ENCODE results near the gene PLPP6. TPM values are rescaled to one million over a fixed set of nuclear protein-coding genes. Genes with fewer than 3 reads are reported as not detected.

PLPP6 gene
- total RNA-seq, 1 experiment from 2014 or later = 1.8 TPM

DNA sequence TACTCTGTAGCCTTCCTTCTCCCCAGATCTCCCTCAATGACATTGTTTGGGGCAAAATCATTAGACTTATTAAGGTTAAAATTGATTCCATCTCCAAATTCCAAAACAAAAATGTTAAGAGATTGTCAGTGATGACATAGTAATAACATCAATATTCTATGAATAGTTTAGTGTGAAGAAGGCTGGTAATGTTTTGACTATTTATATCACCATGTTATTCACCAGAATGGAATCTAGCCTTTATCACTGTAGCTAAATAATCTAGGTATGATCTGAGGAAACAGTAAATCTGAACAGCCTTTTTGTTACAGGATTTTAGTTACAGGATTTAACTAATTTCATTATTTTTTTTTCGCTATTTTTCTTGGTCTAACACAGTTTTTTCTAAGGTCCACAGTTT lies 929 bp upstream of the PLPP6 start:
- BruUV-seq (replicated peaks) = no TSS peak
- ChIA-PET CTCF (no interaction called here), POLR2A (no interaction called here)
- in situ Hi-C loops (cut with HindIII; ENCODE audit: low pct_unique_long_range_greater_than_20kb, low sequenced_read_pairs) = no loop called here
- no peak for TF ChIP-seq TCF7L2 (IDR thresholded peaks at IDR 0.05; ENCODE audit: low read depth, low read length)
- H3K36me3 ChIP-seq (ENCODE audit: control insufficient read depth, insufficient read depth, low read length) = no peaks in the 10 kb centered on the region
- no peak for DNase-seq (ENCODE audit: low read depth, low spot score)
- H3K27me3 ChIP-seq (ENCODE audit: control insufficient read depth, insufficient read depth, low read length) = no peaks in the 10 kb centered on the region
- no peak overlapping the region for H3K27ac ChIP-seq (ENCODE audit: low read length)
- H3K4me1 ChIP-seq (ENCODE audit: control insufficient read depth, insufficient read depth, low read length) = no peaks in the 10 kb centered on the region; the same call in 1 of the 2 replicates
- intact Hi-C loops (cut with micrococcal nuclease; ENCODE audit: unreplicated experiment) = loop anchor here (10.0 kb wide), 1 partner anchor 276 kb away; no protein-coding TSS in a partner anchor
- H3K9me3 ChIP-seq (ENCODE audit: control insufficient read depth, insufficient read depth, low read depth, low read length) = no peaks in the 10 kb centered on the region
- ATAC-seq = no peak
- H3K4me3 ChIP-seq (ENCODE audit: low read depth in 2 of 2, low read length in 2 of 2) = no peak overlapping the region

DNA sequence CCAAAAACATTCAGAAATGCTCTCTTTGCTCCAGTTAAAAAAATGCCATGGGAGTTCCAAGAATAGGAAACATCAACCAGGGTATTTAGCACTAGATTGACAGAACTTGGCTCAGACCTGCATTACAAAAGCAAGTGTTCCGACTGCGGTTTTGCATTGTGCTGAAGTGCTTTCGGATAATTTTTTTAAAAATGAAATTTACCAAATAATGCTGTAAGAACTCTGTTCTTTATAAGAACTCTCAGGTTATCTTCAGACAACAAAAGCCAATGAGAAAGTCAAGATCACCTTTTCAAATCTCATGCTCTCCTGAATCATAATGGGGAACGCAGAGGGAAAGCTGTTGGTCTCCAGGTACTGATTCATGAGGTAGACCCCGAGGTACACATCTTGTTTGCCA lies 483 bp upstream of the PLPP6 start:
- Histone ChIP-seq H3K36me3 (ENCODE audit: control insufficient read depth, insufficient read depth, low read length) (no peaks in the 10 kb centered on the region), H3K27me3 (ENCODE audit: control insufficient read depth, insufficient read depth, low read length) (no peaks in the 10 kb centered on the region), H3K9me3 (ENCODE audit: control insufficient read depth, insufficient read depth, low read depth, low read length) (no peaks in the 10 kb centered on the region), H3K4me1 (ENCODE audit: control insufficient read depth, insufficient read depth, low read length) (no peaks in the 10 kb centered on the region; the same call in 1 of the 2 replicates), H3K27ac (ENCODE audit: low read length) (no peak overlapping the region), H3K4me3 (ENCODE audit: low read depth in 2 of 2, low read length in 2 of 2) (peak overlapping the region; percentile 50 to 53; a peak in 3 of 4 replicates)
- TF ChIP-seq POLR2AphosphoS5 (IDR thresholded peaks at IDR 0.05; ENCODE audit: low read depth, low read length) = no peak
- TF ChIP-seq SIN3A (IDR thresholded peaks at IDR 0.05; ENCODE audit: borderline replicate concordance, insufficient read depth, low read depth, low read length) = no peak
- no peak for TF ChIP-seq TCF7L2 (IDR thresholded peaks at IDR 0.05; ENCODE audit: low read depth, low read length)
- TF ChIP-seq, protein P1, sequence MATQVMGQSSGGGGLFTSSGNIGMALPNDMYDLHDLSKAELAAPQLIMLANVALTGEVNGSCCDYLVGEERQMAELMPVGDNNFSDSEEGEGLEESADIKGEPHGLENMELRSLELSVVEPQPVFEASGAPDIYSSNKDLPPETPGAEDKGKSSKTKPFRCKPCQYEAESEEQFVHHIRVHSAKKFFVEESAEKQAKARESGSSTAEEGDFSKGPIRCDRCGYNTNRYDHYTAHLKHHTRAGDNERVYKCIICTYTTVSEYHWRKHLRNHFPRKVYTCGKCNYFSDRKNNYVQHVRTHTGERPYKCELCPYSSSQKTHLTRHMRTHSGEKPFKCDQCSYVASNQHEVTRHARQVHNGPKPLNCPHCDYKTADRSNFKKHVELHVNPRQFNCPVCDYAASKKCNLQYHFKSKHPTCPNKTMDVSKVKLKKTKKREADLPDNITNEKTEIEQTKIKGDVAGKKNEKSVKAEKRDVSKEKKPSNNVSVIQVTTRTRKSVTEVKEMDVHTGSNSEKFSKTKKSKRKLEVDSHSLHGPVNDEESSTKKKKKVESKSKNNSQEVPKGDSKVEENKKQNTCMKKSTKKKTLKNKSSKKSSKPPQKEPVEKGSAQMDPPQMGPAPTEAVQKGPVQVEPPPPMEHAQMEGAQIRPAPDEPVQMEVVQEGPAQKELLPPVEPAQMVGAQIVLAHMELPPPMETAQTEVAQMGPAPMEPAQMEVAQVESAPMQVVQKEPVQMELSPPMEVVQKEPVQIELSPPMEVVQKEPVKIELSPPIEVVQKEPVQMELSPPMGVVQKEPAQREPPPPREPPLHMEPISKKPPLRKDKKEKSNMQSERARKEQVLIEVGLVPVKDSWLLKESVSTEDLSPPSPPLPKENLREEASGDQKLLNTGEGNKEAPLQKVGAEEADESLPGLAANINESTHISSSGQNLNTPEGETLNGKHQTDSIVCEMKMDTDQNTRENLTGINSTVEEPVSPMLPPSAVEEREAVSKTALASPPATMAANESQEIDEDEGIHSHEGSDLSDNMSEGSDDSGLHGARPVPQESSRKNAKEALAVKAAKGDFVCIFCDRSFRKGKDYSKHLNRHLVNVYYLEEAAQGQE (IDR thresholded peaks at IDR 0.05; ENCODE audit: insufficient read depth in 1 of 2, low read depth in 2 of 2, low read length in 1 of 2) = no peak
- TF ChIP-seq, protein P2, sequence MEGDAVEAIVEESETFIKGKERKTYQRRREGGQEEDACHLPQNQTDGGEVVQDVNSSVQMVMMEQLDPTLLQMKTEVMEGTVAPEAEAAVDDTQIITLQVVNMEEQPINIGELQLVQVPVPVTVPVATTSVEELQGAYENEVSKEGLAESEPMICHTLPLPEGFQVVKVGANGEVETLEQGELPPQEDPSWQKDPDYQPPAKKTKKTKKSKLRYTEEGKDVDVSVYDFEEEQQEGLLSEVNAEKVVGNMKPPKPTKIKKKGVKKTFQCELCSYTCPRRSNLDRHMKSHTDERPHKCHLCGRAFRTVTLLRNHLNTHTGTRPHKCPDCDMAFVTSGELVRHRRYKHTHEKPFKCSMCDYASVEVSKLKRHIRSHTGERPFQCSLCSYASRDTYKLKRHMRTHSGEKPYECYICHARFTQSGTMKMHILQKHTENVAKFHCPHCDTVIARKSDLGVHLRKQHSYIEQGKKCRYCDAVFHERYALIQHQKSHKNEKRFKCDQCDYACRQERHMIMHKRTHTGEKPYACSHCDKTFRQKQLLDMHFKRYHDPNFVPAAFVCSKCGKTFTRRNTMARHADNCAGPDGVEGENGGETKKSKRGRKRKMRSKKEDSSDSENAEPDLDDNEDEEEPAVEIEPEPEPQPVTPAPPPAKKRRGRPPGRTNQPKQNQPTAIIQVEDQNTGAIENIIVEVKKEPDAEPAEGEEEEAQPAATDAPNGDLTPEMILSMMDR (IDR thresholded peaks at IDR 0.05) = no peak
- no TSS peak for BruUV-seq (replicated peaks)
- no peak for ATAC-seq
- ChIA-PET POLR2A (no interaction called here), CTCF (no interaction called here)
- in situ Hi-C loops (cut with HindIII; ENCODE audit: low pct_unique_long_range_greater_than_20kb, low sequenced_read_pairs) = no loop called here
- no peak for DNase-seq (ENCODE audit: low read depth, low spot score)
- intact Hi-C loops (cut with micrococcal nuclease; ENCODE audit: unreplicated experiment) = loop anchor here (10.0 kb wide), 1 partner anchor 277 kb away; no protein-coding TSS in a partner anchor

DNA sequence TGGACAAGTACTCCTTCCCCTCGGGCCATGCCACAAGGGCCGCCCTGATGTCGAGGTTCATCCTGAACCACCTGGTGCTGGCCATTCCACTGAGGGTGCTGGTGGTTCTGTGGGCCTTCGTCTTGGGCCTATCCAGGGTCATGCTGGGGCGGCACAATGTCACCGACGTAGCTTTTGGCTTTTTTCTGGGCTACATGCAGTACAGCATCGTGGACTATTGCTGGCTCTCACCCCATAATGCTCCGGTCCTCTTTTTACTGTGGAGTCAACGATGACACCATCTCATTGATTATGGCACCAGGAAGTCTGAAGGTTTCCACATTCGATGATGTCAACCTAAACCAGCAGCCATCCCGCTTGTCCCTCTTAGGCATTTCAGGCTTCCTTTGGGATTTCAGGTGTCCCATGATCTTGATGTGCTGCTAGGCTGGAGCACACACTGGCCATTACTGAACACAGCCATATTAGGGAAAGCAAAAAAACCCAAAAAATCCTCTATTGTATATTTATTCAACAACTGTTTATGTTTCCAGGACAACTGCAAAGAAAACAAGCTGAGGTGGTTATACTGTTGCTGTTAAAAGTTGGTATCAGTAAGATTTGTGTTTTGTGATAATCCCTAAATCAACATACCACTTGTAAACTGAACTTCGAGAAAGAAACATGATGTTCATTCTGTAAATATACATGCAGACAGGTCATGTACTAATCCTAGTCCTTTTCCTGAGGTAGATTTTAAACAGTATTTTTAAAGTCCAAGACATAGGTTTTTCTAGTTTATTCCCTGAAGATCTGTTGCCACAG lies 1.1 kb downstream of the PLPP6 start:
- ChIA-PET CTCF (no interaction called here), POLR2A (no interaction called here)
- Histone ChIP-seq H3K27me3 (ENCODE audit: control insufficient read depth, insufficient read depth, low read length) (no peaks in the 10 kb centered on the region), H3K4me1 (ENCODE audit: control insufficient read depth, insufficient read depth, low read length) (no peaks in the 10 kb centered on the region; the same call in 1 of the 2 replicates), H3K9me3 (ENCODE audit: control insufficient read depth, insufficient read depth, low read depth, low read length) (no peaks in the 10 kb centered on the region), H3K27ac (ENCODE audit: low read length) (no peak overlapping the region), H3K36me3 (ENCODE audit: control insufficient read depth, insufficient read depth, low read length) (no peaks in the 10 kb centered on the region), H3K4me3 (ENCODE audit: low read depth in 2 of 2, low read length in 2 of 2) (peak overlapping the region; percentile 50 to 53)
- intact Hi-C loops (cut with micrococcal nuclease; ENCODE audit: unreplicated experiment) (loop anchor here (10.0 kb wide), 1 partner anchor 278 kb away; no protein-coding TSS in a partner anchor), in situ Hi-C loops (cut with HindIII; ENCODE audit: low pct_unique_long_range_greater_than_20kb, low sequenced_read_pairs) (no loop called here)
- no TSS peak for BruUV-seq (replicated peaks)
- ATAC-seq (no peak), DNase-seq (ENCODE audit: low read depth, low spot score) (no peak)
- TF ChIP-seq TCF7L2 (IDR thresholded peaks at IDR 0.05; ENCODE audit: low read depth, low read length) (peak; percentile 6; the same call in 1 of the 2 replicates), POLR2AphosphoS5 (IDR thresholded peaks at IDR 0.05; ENCODE audit: low read depth, low read length) (no peak)
- TF ChIP-seq, protein P2 (IDR thresholded peaks at IDR 0.05) = no peak
